ENCODE data around the gene LRRTM4.
"Not testable (repeated sequence)": the region's sequence is repeated elsewhere in the genome, so short reads cannot be mapped to it uniquely, and the experiment has no call there.

DNA sequence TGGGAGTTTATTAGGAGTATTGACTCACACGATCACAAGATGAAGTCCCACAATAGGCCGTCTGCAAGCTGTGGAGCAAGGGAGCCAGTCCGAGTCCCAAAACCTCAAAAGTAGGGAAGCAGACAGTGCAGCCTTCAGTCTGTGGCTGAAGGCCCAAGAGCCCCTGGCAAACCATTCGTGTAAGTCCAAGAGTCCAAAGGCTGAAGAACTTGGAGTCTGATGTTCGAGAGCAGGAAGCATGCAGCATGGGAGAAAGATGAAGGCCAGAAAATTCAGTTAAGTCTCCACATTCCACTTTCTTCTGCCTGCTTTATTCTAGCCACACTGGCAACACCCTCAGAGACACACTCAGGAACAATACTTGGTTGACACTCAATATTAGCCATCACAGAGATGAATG lies 492.9 kb downstream of the LRRTM4 start:
- not testable (repeated sequence) for TF ChIP-seq POLR2A (IDR thresholded peaks at IDR 0.05)
- TF ChIP-seq, protein P1, sequence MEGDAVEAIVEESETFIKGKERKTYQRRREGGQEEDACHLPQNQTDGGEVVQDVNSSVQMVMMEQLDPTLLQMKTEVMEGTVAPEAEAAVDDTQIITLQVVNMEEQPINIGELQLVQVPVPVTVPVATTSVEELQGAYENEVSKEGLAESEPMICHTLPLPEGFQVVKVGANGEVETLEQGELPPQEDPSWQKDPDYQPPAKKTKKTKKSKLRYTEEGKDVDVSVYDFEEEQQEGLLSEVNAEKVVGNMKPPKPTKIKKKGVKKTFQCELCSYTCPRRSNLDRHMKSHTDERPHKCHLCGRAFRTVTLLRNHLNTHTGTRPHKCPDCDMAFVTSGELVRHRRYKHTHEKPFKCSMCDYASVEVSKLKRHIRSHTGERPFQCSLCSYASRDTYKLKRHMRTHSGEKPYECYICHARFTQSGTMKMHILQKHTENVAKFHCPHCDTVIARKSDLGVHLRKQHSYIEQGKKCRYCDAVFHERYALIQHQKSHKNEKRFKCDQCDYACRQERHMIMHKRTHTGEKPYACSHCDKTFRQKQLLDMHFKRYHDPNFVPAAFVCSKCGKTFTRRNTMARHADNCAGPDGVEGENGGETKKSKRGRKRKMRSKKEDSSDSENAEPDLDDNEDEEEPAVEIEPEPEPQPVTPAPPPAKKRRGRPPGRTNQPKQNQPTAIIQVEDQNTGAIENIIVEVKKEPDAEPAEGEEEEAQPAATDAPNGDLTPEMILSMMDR (IDR thresholded peaks at IDR 0.05), result not testable (repeated sequence)

Data from lower leg skin (tissue), 3 donors.